ENCODE measurements around the gene ZNF783. TPM values are rescaled to one million over a fixed set of nuclear protein-coding genes. Genes with fewer than 3 reads are reported as not detected.

ZNF783 gene
- total RNA-seq, 2 donors from 2014 or later: 5.5 to 8.9 TPM

GRCh38 chr7:149293338-149293737 lies 31.3 kb downstream of the ZNF783 start:
- Histone ChIP-seq H3K27ac (no peak overlapping the region), H3K9ac (ENCODE audit: low read depth in 2 of 2, low read length in 2 of 2) (no peak overlapping the region), H3K9me3 (no peaks in the 10 kb centered on the region), H3K36me3 (no peaks in the 10 kb centered on the region), H3K4me1 (no peaks in the 10 kb centered on the region), H3K4me3 (no peak overlapping the region), H3K27me3 (no peaks in the 10 kb centered on the region)
- intact Hi-C loops (cut with DNase I): no loop called here
- TF ChIP-seq CTCF (IDR thresholded peaks at IDR 0.05): no peak
- no peak for DNase-seq

- no peaks in the 10 kb centered on the region for H3K36me3 ChIP-seq
- no peak for DNase-seq
- TF ChIP-seq CTCF (IDR thresholded peaks at IDR 0.05): no peak
- no peaks in the 10 kb centered on the region for H3K27me3 ChIP-seq
- no peaks in the 10 kb centered on the region for H3K9me3 ChIP-seq
- H3K9ac ChIP-seq (ENCODE audit: low read depth in 2 of 2, low read length in 2 of 2): no peak overlapping the region
- H3K27ac ChIP-seq: no peak overlapping the region
- no peaks in the 10 kb centered on the region for H3K4me1 ChIP-seq
- intact Hi-C loops (cut with DNase I): no loop called here
- no peak overlapping the region for H3K4me3 ChIP-seq
Observed at GRCh38 chr7:149293946-149294633, 32.1 kb downstream of the ZNF783 start.

GRCh38 chr7:149294634-149295480 lies 32.9 kb downstream of the ZNF783 start:
- no peaks in the 10 kb centered on the region for H3K4me1 ChIP-seq
- no peak for DNase-seq

GRCh38 chr7:149295481-149295850 lies 33.5 kb downstream of the ZNF783 start:
- H3K36me3 ChIP-seq: no peaks in the 10 kb centered on the region
- no peaks in the 10 kb centered on the region for H3K27me3 ChIP-seq
- DNase-seq: no peak

More at GRCh38 chr7:149294634-149295480, 32.9 kb downstream of the ZNF783 start:
- Histone ChIP-seq H3K27ac (no peak overlapping the region), H3K4me3 (no peak overlapping the region), H3K9me3 (no peaks in the 10 kb centered on the region), H3K36me3 (no peaks in the 10 kb centered on the region), H3K27me3 (no peaks in the 10 kb centered on the region), H3K9ac (ENCODE audit: low read depth in 2 of 2, low read length in 2 of 2) (no peak overlapping the region)
- no peak for TF ChIP-seq CTCF (IDR thresholded peaks at IDR 0.05)
- intact Hi-C loops (cut with DNase I): no loop called here

GRCh38 chr7:149296368-149296767 lies 34.4 kb downstream of the ZNF783 start:
- intact Hi-C loops (cut with DNase I): no loop called here
- no peaks in the 10 kb centered on the region for H3K9me3 ChIP-seq
- H3K4me1 ChIP-seq: no peaks in the 10 kb centered on the region
- H3K9ac ChIP-seq (ENCODE audit: low read depth in 2 of 2, low read length in 2 of 2): no peak overlapping the region
- H3K36me3 ChIP-seq: no peaks in the 10 kb centered on the region
- DNase-seq: no peak
- H3K27me3 ChIP-seq: no peaks in the 10 kb centered on the region
- H3K27ac ChIP-seq: no peak overlapping the region
- no peak for TF ChIP-seq CTCF (IDR thresholded peaks at IDR 0.05)
- no peak overlapping the region for H3K4me3 ChIP-seq

More at GRCh38 chr7:149295481-149295850, 33.5 kb downstream of the ZNF783 start:
- no peaks in the 10 kb centered on the region for H3K4me1 ChIP-seq
- no peak overlapping the region for H3K9ac ChIP-seq (ENCODE audit: low read depth in 2 of 2, low read length in 2 of 2)
- TF ChIP-seq CTCF (IDR thresholded peaks at IDR 0.05): no peak
- intact Hi-C loops (cut with DNase I): no loop called here
- no peak overlapping the region for H3K27ac ChIP-seq
- H3K4me3 ChIP-seq: no peak overlapping the region
- H3K9me3 ChIP-seq: no peaks in the 10 kb centered on the region

All from colonic mucosa (tissue), 4 donors.